GM10847 (cell line): ENCODE results near the gene TOR1AIP2.

ENCODE experiments used
- POLR2A ChIP-seq: IDR thresholded peaks from 2 replicates; pipeline ENCODE4 v1.6.1; 2011; ENCODE audit not compliant: insufficient read length; ENCODE audit errors: extremely low read depth

TOR1AIP2 gene

GRCh38 chr1:179877586-179878265, at the start of gene TOR1AIP2:
TSS of gene TOR1AIP2 (minus strand) at chr1:179877803. CDS start at chr1:179852665, 25,138 bp downstream.
- peak; percentile 95 for TF ChIP-seq POLR2A

- no peak for TF ChIP-seq POLR2A
These were observed 49.2 kb upstream of the TOR1AIP2 start for GRCh38 chr1:179926850-179927205.

- no peak for TF ChIP-seq POLR2A
These were observed 48.6 kb upstream of the TOR1AIP2 start for GRCh38 chr1:179925922-179926849.

DNA sequence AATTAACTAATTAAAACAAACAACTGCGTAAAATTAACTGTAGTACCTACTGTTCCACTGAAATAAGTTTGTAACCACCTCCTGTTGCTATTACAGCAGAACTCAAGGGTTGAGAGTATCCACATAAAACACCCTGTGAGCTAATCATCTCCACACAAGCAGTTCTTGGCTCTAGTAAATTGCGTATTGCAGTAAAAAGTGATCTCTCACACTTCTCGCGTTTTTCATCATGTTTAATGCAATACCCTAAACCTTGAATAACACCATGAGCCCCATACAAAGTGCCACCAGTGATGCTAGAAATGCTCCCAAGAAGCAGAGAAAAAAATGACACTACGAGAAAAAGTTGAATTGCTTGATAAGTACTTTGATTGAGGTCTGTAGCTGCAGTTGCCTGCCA, 47.7 kb upstream of the TOR1AIP2 start:
- TF ChIP-seq POLR2A, result no peak

GRCh38 chr1:179924268-179924667, 46.7 kb upstream of the TOR1AIP2 start:
- TF ChIP-seq POLR2A, result no peak

GRCh38 chr1:179923029-179923428, 45.4 kb upstream of the TOR1AIP2 start:
- no peak for TF ChIP-seq POLR2A

DNA sequence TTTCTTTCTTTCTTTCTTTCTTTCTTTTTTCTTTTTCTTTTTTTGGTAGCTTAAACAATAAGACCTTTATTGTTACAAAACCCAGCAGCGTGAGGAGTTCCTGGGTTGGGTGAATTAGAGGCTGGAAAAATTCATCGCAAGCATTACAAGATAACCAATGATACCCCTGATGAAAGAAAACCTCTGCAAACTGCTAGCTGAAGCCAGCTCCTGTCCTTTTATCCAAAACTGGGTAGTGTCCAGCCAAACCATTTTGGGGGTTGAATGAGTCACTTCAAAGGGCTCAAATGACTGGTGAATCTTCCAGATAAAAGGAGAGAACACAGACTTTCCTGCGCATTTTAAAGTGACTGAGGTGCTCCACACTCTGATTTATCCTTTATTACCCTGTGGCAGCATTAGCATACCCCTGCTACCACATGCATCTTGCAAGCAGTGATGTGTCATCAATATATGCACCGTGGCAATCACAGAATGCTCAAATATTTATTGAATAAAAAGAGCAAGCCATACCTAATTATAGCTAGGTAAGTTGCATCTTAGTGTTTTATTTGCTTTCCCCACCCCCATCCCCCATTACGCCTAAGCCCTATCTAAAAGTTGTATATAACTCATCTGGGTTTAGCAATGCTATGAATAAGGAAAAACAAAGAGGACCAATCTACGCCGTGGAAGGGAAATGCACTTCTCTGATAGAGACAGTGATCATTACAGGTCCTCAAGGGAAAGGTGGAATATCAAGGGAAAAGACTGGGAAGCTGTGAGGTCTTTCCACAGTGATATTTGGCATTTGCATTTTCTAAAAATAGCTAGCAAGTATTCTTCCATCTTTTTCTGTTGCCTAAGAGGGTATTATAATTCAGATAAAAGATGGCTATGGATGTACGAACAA, 44.6 kb upstream of the TOR1AIP2 start:
- no peak for TF ChIP-seq POLR2A

- TF ChIP-seq POLR2A, result no peak
These were observed 43.9 kb upstream of the TOR1AIP2 start for GRCh38 chr1:179921472-179921871.

GRCh38 chr1:179917601-179918429, 40.2 kb upstream of the TOR1AIP2 start:
- TF ChIP-seq POLR2A, result no peak

DNA sequence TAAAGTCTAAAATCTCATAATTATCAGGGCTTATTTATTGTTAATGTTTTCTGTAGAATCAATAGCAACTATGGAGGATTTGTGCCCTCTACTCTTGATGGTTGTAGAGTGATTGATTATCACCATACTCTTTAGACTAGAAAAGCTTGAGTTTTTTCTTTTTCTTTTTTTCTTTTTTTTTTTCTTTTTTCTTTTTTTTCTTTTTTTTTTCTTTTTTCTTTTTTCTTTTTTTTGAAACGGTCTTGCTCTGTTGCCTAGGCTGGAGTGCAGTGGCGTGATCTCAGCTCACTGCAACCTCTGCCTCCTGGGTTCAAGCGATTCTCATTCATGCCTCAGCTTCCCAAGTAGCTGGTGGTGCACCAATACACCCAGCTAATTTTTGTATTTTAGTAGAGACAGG, 34.2 kb upstream of the TOR1AIP2 start:
- TF ChIP-seq POLR2A, result no peak

- no peak for TF ChIP-seq POLR2A
These were observed 33.3 kb upstream of the TOR1AIP2 start for GRCh38 chr1:179910934-179911333.

- no peak for TF ChIP-seq POLR2A
These were observed 12.0 kb upstream of the TOR1AIP2 start for GRCh38 chr1:179889589-179889988.

DNA sequence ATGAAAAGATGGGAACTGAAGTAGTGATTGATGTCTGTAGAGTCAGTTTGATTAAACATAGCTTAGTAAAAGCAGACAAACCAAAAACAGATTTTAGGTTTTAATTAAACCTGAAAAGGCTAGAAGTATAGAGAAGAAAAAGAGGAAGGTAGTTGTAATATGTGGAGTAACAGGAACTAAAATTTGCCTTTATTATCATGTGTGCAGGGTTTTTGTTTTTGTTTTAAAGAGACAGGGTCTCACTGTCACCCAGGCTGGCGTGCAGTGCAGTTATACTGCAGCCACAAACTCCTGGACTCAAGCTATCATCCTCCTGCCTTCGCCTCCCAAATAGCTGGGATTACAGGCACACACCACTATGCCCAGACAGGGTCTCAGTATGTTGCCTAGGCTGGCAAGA, 10.5 kb upstream of the TOR1AIP2 start:
- no peak for TF ChIP-seq POLR2A

DNA sequence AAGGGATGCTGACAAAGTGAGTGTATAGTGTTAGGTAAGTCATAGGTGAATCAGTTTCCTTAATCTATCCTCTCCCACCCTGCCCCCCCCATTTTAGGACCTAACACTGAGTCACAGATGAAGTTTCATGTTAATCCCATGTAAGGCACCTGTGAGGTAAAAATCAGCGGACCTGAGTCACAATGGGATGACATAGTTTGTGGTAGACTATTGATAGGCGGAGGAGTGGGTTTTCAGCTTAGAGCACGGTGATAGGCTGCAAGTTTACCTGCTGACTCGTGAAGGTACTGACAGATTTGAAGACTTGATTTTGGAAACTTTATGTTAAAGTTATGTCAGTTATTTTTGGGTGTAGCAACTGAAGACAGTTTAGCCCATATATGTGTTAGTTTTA, 6.1 kb upstream of the TOR1AIP2 start:
- no peak for TF ChIP-seq POLR2A

DNA sequence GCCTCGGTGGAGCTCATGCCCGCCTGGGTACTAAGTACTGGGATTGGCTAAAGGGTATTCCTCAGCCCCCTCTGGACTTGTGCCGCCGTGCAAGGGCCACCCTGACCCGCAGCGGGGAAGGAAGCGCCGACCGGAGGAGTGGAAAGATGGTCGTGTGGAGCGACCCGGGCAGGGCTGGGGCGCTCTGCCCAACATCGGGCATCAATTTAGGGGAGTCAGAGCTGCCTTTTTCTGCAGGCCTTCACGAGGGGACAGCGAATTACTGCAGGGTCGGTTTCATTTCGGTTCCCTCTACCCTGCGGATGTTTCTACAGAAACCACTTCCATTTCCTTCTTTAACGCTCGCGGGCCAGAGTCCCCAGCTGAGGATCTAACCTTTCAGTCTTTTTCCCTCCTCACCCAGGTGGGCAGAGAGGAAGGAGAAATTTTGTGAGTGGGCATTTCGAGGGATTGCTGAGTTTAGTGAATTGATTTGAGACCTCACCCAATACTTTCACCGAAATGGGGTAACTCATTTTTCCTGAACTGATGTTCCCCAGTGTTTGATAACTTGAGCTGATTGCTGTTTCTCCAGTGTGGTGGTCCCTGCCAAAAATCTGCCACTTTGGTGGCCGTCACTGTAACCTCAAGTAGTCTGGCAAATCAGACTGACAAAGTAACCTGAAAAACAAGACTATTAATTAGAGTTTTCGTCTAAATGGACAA, 5.6 kb upstream of the TOR1AIP2 start:
- no peak for TF ChIP-seq POLR2A
